A549 (cell line): ENCODE data around the gene SOX5. TPM values are rescaled to one million over a fixed set of nuclear protein-coding genes. Genes with fewer than 3 reads are reported as not detected.

Experiments
- ATAC-seq, 2 experiments: fragments of 200-7000 bp in 1 of 2; fragments of >200 bp in 1 of 2; cut with Nextera tagmentation in 1 of 2; cut with Tn5 transposase in 1 of 2; 3 replicates each; pipeline versions ENCODE4 v1.8.0 to v1.9.1; 2018 to 2020; ENCODE audit warnings: mild to moderate bottlenecking in 1 of 2, moderate library complexity in 1 of 2
- CTCF ChIA-PET: fragments of 300-600 bp; sonication (Branson Sonifier 250); formaldehyde crosslinking; extraction: SDS; loops from one replicate; lab custom pipeline; 2021; ENCODE audit warnings: antibody characterized with exemption, inconsistent platforms; lab: Yijun Ruan, JAX
- POLR2A ChIA-PET: fragments of 350-600 bp; formaldehyde crosslinking; extraction: SDS; loops from one replicate; lab custom pipeline; 2021; ENCODE audit warnings: antibody characterized with exemption, inconsistent platforms; lab: Yijun Ruan, JAX
- DNase-seq, 2 experiments: peaks; one replicate each; pipeline versions ENCODE4 v3.0.0 to v3.0.0-alpha.2; 2011 to 2016; ENCODE audit warnings: low read depth in 1 of 2, low spot score in 1 of 2
- FAIRE-seq: peaks from 2 replicates; lab custom pipeline; 2011; peaks lifted over from hg19 to GRCh38; lab: Jason Lieb, UNC
- H3K27ac ChIP-seq, 2 experiments: fragments of >200 bp; sonication (Bioruptor Twin); formaldehyde crosslinking; 3 replicates each; pipeline ENCODE4 v1.5.1; 2016 to 2017
- H3K4me1 ChIP-seq: fragments of >200 bp; sonication (Bioruptor Twin); formaldehyde crosslinking; 3 replicates; pipeline ENCODE4 v1.6.1; 2016
- H3K4me2 ChIP-seq: fragments of >200 bp; sonication (Bioruptor Twin); formaldehyde crosslinking; 3 replicates; pipeline ENCODE4 v1.6.1; 2016
- H3K4me3 ChIP-seq: fragments of >200 bp; sonication (Bioruptor Twin); formaldehyde crosslinking; 3 replicates; pipeline ENCODE4 v1.5.1; 2016
- H3K9me3 ChIP-seq: fragments of >200 bp; sonication (Bioruptor Twin); formaldehyde crosslinking; 3 replicates; pipeline ENCODE4 v1.6.1; 2016
- BHLHE40 ChIP-seq: IDR thresholded peaks from 2 replicates; pipeline ENCODE4 v1.6.1; 2012; ENCODE audit warnings: low read depth, low read length, inconsistent platforms
- CHD2 ChIP-seq: fragments of 150-350 bp; IDR thresholded peaks from 2 replicates; pipeline ENCODE4 v1.6.1; 2014; ENCODE audit warnings: low read length; ENCODE audit not compliant: partially characterized antibody
- CHD4 ChIP-seq: fragments of 200-600 bp; sonication (generic); IDR thresholded peaks from 2 replicates; pipeline ENCODE4 v1.6.1; 2016; ENCODE audit warnings: antibody characterized with exemption, mild to moderate bottlenecking, borderline replicate concordance
- EHF ChIP-seq: fragments of 250-450 bp; sonication (Bioruptor Pico); IDR thresholded peaks from 2 replicates; pipeline ENCODE4 v1.5.0; 2020; ENCODE audit warnings: mild to moderate bottlenecking
- EHMT2 ChIP-seq: fragments of 200-600 bp; sonication (generic); IDR thresholded peaks from 2 replicates; pipeline ENCODE4 v1.6.1; 2016; ENCODE audit warnings: antibody characterized with exemption, low read depth, mild to moderate bottlenecking, moderate library complexity
- ESRRA ChIP-seq: fragments of 150-350 bp; IDR thresholded peaks from 2 replicates; pipeline ENCODE4 v1.6.1; 2014; ENCODE audit warnings: mild to moderate bottlenecking, low read length, borderline replicate concordance
- FOSB ChIP-seq: fragments of 250-450 bp; sonication (Bioruptor Pico); IDR thresholded peaks from 2 replicates; pipeline ENCODE4 v1.5.0; 2020; ENCODE audit warnings: mild to moderate bottlenecking, moderate library complexity
- GATA3 ChIP-seq: IDR thresholded peaks from 2 replicates; pipeline ENCODE4 v1.6.1; 2012; ENCODE audit warnings: borderline replicate concordance
- HDAC2 ChIP-seq: fragments of 200-600 bp; sonication (generic); IDR thresholded peaks from 2 replicates; pipeline ENCODE4 v1.6.1; 2016
- HEYL ChIP-seq: fragments of 250-450 bp; sonication (Bioruptor Pico); IDR thresholded peaks from 2 replicates; pipeline ENCODE4 v1.8.0; 2021; ENCODE audit warnings: mild to moderate bottlenecking, moderate library complexity
- HOXA7 ChIP-seq: fragments of 250-450 bp; sonication (Bioruptor Pico); IDR thresholded peaks from 2 replicates; pipeline ENCODE4 v1.5.0; 2020; ENCODE audit warnings: mild to moderate bottlenecking, moderate library complexity
- HOXB5 ChIP-seq: fragments of 250-450 bp; sonication (Bioruptor Pico); IDR thresholded peaks from 2 replicates; pipeline ENCODE4 v1.5.0; 2020; ENCODE audit warnings: mild to moderate bottlenecking, moderate library complexity
- JUNB ChIP-seq: fragments of >200 bp; sonication (Bioruptor Twin); formaldehyde crosslinking; IDR thresholded peaks from 2 replicates; pipeline ENCODE4 v1.6.1; 2016
- KDM1A ChIP-seq: fragments of 200-600 bp; sonication (generic); IDR thresholded peaks from 2 replicates; pipeline ENCODE4 v1.6.1; 2016; ENCODE audit warnings: low read depth, mild to moderate bottlenecking
- KDM5A ChIP-seq: fragments of 200-600 bp; sonication (generic); IDR thresholded peaks from 2 replicates; pipeline ENCODE4 v1.6.1; 2016; ENCODE audit warnings: antibody characterized with exemption, mild to moderate bottlenecking
- MAFK ChIP-seq: fragments of 450-650 bp; IDR thresholded peaks from 2 replicates; pipeline ENCODE4 v1.6.1; 2014; ENCODE audit not compliant: partially characterized antibody
- MAX ChIP-seq: IDR thresholded peaks from 2 replicates; pipeline ENCODE4 v1.6.1; 2012
- MAZ ChIP-seq: fragments of 150-350 bp; IDR thresholded peaks from 2 replicates; pipeline ENCODE4 v1.6.1; 2014; ENCODE audit warnings: antibody characterized with exemption, low read depth, low read length, borderline replicate concordance
- NFE2L2 ChIP-seq: fragments of 150-350 bp; conservative IDR thresholded peaks from 2 replicates; pipeline ENCODE4 v1.6.1; 2014; ENCODE audit warnings: low read length
- NR3C1 ChIP-seq: fragments of >200 bp; sonication (Bioruptor Twin); formaldehyde crosslinking; IDR thresholded peaks from 3 replicates; pipeline ENCODE4 v1.6.1; 2017
- PBX3 ChIP-seq: IDR thresholded peaks from 2 replicates; pipeline ENCODE4 v1.6.1; 2012
- POLR2A ChIP-seq: IDR thresholded peaks from 2 replicates; pipeline ENCODE4 v1.6.1; 2012; ENCODE audit warnings: mild to moderate bottlenecking, low read length
- RCOR1 ChIP-seq: fragments of 150-350 bp; IDR thresholded peaks from 2 replicates; pipeline ENCODE4 v1.6.1; 2014; ENCODE audit warnings: antibody characterized with exemption, low read length, low read depth
- RFX5 ChIP-seq: fragments of 450-650 bp; IDR thresholded peaks from 2 replicates; pipeline ENCODE4 v1.7.1; 2014; ENCODE audit warnings: antibody characterized with exemption, mild to moderate bottlenecking, moderate library complexity
- USF2 ChIP-seq: fragments of 450-650 bp; IDR thresholded peaks from 2 replicates; pipeline ENCODE4 v1.6.1; 2014; ENCODE audit warnings: antibody characterized with exemption
- ZFP36 ChIP-seq: fragments of 450-650 bp; IDR thresholded peaks from 2 replicates; pipeline ENCODE4 v1.6.1; 2014; ENCODE audit warnings: borderline replicate concordance; ENCODE audit not compliant: partially characterized antibody
- WGBS: methylation state at CpG from one replicate; pipeline ENCODE4 v1.1.6; 2017; ENCODE audit errors: missing lambda C conversion rate; 5-methylcytosine and 5-hydroxymethylcytosine counted together
- polyA plus RNA-seq, 4 experiments: library from polyadenylated mRNA; depleted of rRNA in 3 of 4; stranded (reverse); fragments of >200 nt; fragmentation: RNase III in 1 of 4; extraction: RNeasy Plus Mini Kit Qiagen cat#74134 plus additional on column Dnase treatment in 1 of 4; gene quantifications; 2 replicates in 3 of 4; 3 replicates in 1 of 4; pipeline ENCODE4 v1.2.3, GENCODE V29; 2011 to 2017
- TF ChIP-seq, protein P1 (sequence below): fragments of >200 bp; sonication (Bioruptor Twin); formaldehyde crosslinking; IDR thresholded peaks from 2 replicates; pipeline ENCODE4 v1.6.1; 2016
- TF ChIP-seq, protein P2 (sequence below): fragments of >200 bp; sonication (Bioruptor Twin); formaldehyde crosslinking; IDR thresholded peaks from 3 replicates; pipeline ENCODE4 v1.5.1; 2016

Gene SOX5
- polyA plus RNA-seq, 2 of the 4 experiments (the other 2 are of a cell fraction): not detected

DNA sequence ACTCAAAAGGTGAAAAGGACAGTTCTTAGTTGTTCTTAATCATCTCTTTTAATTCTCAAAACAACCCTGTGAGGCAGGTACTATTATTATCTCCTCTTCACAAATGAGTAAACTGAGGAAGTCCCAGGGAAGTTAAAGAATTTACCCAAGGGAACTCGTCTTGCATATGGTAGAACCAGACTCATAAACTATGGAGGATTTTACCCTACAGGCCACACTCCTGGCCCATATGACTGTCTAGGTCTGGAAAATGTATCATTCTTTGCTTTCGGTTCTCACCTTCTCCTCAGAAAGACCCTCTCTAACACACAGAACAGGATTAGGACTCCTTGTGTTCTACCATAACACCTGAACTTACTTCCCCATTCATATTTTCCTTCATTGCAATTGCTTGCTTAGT, 18.9 kb downstream of the SOX5 start:
- CTCF ChIA-PET: no interaction called here
- no peak for ATAC-seq
- no peak for TF ChIP-seq USF2
- TF ChIP-seq, protein P1, sequence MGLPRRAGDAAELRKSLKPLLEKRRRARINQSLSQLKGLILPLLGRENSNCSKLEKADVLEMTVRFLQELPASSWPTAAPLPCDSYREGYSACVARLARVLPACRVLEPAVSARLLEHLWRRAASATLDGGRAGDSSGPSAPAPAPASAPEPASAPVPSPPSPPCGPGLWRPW: no peak
- no peak for TF ChIP-seq EHMT2
- TF ChIP-seq FOSB (CRISPR knock-in tag): no peak
- no peak for TF ChIP-seq HEYL (CRISPR knock-in tag)
- no peak for TF ChIP-seq MAX
- no peak for TF ChIP-seq NFE2L2
- no peak for TF ChIP-seq HDAC2
- TF ChIP-seq ZFP36: no peak
- TF ChIP-seq KDM1A: no peak
- no peak for TF ChIP-seq MAFK
- no peak for TF ChIP-seq CHD4
- no peak for TF ChIP-seq KDM5A
- no peak for TF ChIP-seq POLR2A
- TF ChIP-seq MAZ: no peak
- no peak for TF ChIP-seq GATA3
- TF ChIP-seq, protein P2, sequence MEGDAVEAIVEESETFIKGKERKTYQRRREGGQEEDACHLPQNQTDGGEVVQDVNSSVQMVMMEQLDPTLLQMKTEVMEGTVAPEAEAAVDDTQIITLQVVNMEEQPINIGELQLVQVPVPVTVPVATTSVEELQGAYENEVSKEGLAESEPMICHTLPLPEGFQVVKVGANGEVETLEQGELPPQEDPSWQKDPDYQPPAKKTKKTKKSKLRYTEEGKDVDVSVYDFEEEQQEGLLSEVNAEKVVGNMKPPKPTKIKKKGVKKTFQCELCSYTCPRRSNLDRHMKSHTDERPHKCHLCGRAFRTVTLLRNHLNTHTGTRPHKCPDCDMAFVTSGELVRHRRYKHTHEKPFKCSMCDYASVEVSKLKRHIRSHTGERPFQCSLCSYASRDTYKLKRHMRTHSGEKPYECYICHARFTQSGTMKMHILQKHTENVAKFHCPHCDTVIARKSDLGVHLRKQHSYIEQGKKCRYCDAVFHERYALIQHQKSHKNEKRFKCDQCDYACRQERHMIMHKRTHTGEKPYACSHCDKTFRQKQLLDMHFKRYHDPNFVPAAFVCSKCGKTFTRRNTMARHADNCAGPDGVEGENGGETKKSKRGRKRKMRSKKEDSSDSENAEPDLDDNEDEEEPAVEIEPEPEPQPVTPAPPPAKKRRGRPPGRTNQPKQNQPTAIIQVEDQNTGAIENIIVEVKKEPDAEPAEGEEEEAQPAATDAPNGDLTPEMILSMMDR: no peak
- TF ChIP-seq NR3C1: no peak
- TF ChIP-seq, all 56 proteins: peak for 0
- FAIRE-seq: no peak
- Histone ChIP-seq H3K4me3 (no peak overlapping the region), H3K27ac (no peak overlapping the region), H3K4me2 (no peak overlapping the region), H3K4me1 (no peaks in the 10 kb centered on the region), H3K9me3 (no peaks in the 10 kb centered on the region)
- DNase-seq: no peak
- WGBS: 2% methylated on average over 2 of the region's 2 CpGs
- POLR2A ChIA-PET: no interaction called here

DNA sequence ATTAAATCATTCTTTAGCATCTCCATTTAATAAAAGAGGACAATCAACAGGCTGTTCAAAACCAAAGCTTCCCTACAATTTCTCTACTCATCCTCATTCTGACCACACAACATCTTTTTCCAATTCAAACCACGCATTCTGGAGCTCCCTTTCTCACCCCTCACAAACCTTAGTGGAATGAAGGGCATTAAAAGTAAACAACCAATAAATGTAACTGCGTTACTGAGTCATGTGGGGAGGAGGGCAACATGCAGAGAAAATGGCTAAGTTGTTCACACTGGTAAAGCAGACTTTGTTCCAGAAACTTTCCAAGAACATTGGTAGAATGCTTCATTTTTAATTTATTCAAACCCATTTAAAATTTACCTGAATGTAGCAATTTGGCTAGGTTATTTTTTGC, 19.6 kb downstream of the SOX5 start:
- no peak overlapping the region for H3K27ac ChIP-seq
- no peak overlapping the region for H3K4me3 ChIP-seq
- no peak overlapping the region for H3K4me2 ChIP-seq
- DNase-seq: no peak
- no peak for ATAC-seq
- no peaks in the 10 kb centered on the region for H3K9me3 ChIP-seq
- 0% methylated on average over 2 of the region's 2 CpGs for WGBS
- no peak for FAIRE-seq
- no peaks in the 10 kb centered on the region for H3K4me1 ChIP-seq
- ChIA-PET POLR2A (no interaction called here), CTCF (interaction anchor here (0.6 kb wide), 1 partner anchor 391 kb away, joined by 3 read pairs; no protein-coding TSS in a partner anchor)
- TF ChIP-seq RCOR1 (no peak), EHF (CRISPR knock-in tag) (no peak), RFX5 (no peak), CHD2 (no peak), CHD4 (no peak), GATA3 (no peak), HOXA7 (CRISPR knock-in tag) (no peak), HOXB5 (CRISPR knock-in tag) (no peak), BHLHE40 (no peak), ESRRA (no peak), MAFK (no peak), JUNB (no peak), PBX3 (no peak)
- TF ChIP-seq, protein P1: no peak
